ENCODE data around the gene USP3.
A peak's percentile ranks its signal among the peaks of the same experiment; 100 is the strongest.

Gene USP3

GRCh38 chr15:63504979-63505841 lies 817 bp downstream of the USP3 start:
- DNase-seq (ENCODE audit: low spot score), result no peak
- peak; percentile 4 for TF ChIP-seq CTCF (IDR thresholded peaks at IDR 0.05; ENCODE audit: extremely low read depth, missing control alignments)

- no peak for TF ChIP-seq CTCF (IDR thresholded peaks at IDR 0.05; ENCODE audit: extremely low read depth, missing control alignments)
- DNase-seq (ENCODE audit: low spot score), result no peak
These were observed 1.4 kb downstream of the USP3 start for GRCh38 chr15:63505842-63506222.

- no peak for DNase-seq (ENCODE audit: low spot score)
- TF ChIP-seq CTCF (IDR thresholded peaks at IDR 0.05; ENCODE audit: extremely low read depth, missing control alignments), result no peak
These were observed 2.2 kb downstream of the USP3 start for GRCh38 chr15:63506537-63507035.

GRCh38 chr15:63507878-63508818 lies 3.8 kb downstream of the USP3 start:
- no peak for TF ChIP-seq CTCF (IDR thresholded peaks at IDR 0.05; ENCODE audit: extremely low read depth, missing control alignments)
- no peak for DNase-seq (ENCODE audit: low spot score)

GRCh38 chr15:63509056-63509954 lies 4.9 kb downstream of the USP3 start:
- TF ChIP-seq CTCF (IDR thresholded peaks at IDR 0.05; ENCODE audit: extremely low read depth, missing control alignments), result no peak
- no peak for DNase-seq (ENCODE audit: low spot score)

- DNase-seq (ENCODE audit: low spot score), result no peak
- no peak for TF ChIP-seq CTCF (IDR thresholded peaks at IDR 0.05; ENCODE audit: extremely low read depth, missing control alignments)
These were observed 5.9 kb downstream of the USP3 start for GRCh38 chr15:63509955-63510940.
